Measurements from ENCODE around the gene PKDREJ. TPM values are rescaled to one million over a fixed set of nuclear protein-coding genes. Genes with fewer than 3 reads are reported as not detected.
"Not testable (repeated sequence)": the region's sequence is repeated elsewhere in the genome, so short reads cannot be mapped to it uniquely, and the experiment has no call there.

The PKDREJ gene
- total RNA-seq, 1 donor from 2014 or later = 0.11 TPM

- intact Hi-C loops (cut with DNase I) = no loop called here
- peak; percentile 9 for DNase-seq (ENCODE audit: low spot score)
These were observed 9.1 kb upstream of the PKDREJ start for GRCh38 chr22:46272196-46272595.

- intact Hi-C loops (cut with DNase I) = no loop called here
- DNase-seq (ENCODE audit: low spot score) = peak; percentile 10
These were observed 6.4 kb upstream of the PKDREJ start for GRCh38 chr22:46269564-46269963.

- intact Hi-C loops (cut with DNase I) = no loop called here
- DNase-seq (ENCODE audit: low spot score) = peak; percentile 96
These were observed 4.5 kb upstream of the PKDREJ start, which contains the start of gene TTC38 for GRCh38 chr22:46267431-46268279. TTC38 (plus strand) TSS chr22:46268008; CDS start chr22:46268040, 32 bp downstream.

- intact Hi-C loops (cut with DNase I); DNase-seq (ENCODE audit: low spot score): not testable (repeated sequence)
These were observed 2.5 kb upstream of the PKDREJ start for GRCh38 chr22:46265627-46266026.

GRCh38 chr22:46264520-46264919 lies 1.4 kb upstream of the PKDREJ start:
- intact Hi-C loops (cut with DNase I) = not testable (repeated sequence)
- DNase-seq (ENCODE audit: low spot score) = peak; percentile 26

- intact Hi-C loops (cut with DNase I) = no loop called here
These were observed 511 bp downstream of the PKDREJ start for GRCh38 chr22:46262449-46263215.

GRCh38 chr22:46260038-46260437 lies 3.1 kb downstream of the PKDREJ start:
- DNase-seq (ENCODE audit: low spot score) = no peak
- intact Hi-C loops (cut with DNase I) = no loop called here

More at GRCh38 chr22:46262449-46263215, 511 bp downstream of the PKDREJ start:
- peak; percentile 91 for DNase-seq (ENCODE audit: low spot score)

- no peak for DNase-seq (ENCODE audit: low spot score)
- intact Hi-C loops (cut with DNase I) = loop anchor here (10.0 kb wide), 1 partner anchor 135 kb away; no protein-coding TSS in a partner anchor
These were observed 3.8 kb downstream of the PKDREJ start for GRCh38 chr22:46259374-46259773.

- intact Hi-C loops (cut with DNase I) = loop anchor here (10.0 kb wide), 1 partner anchor 132 kb away; no protein-coding TSS in a partner anchor
- no peak for DNase-seq (ENCODE audit: low spot score)
These were observed 6.7 kb downstream of the PKDREJ start for GRCh38 chr22:46256358-46256958.

GRCh38 chr22:46251816-46252380 lies 11.2 kb downstream of the PKDREJ start:
- DNase-seq (ENCODE audit: low spot score) = no peak
- intact Hi-C loops (cut with DNase I) = loop anchor here (2.0 to 10.0 kb wide), 2 partner anchors 45 to 127 kb away; partner anchors contain the start of gene GTSE1

GRCh38 chr22:46251266-46251665 lies 11.9 kb downstream of the PKDREJ start:
- intact Hi-C loops (cut with DNase I) = loop anchor here (2.0 to 10.0 kb wide), 2 partner anchors 46 to 126 kb away; partner anchors contain the start of gene GTSE1
- no peak for DNase-seq (ENCODE audit: low spot score)

- DNase-seq (ENCODE audit: low spot score) = no peak
- intact Hi-C loops (cut with DNase I) = loop anchor here (2.0 to 10.0 kb wide), 2 partner anchors 46 to 126 kb away; partner anchors contain the start of gene GTSE1
These were observed 12.4 kb downstream of the PKDREJ start for GRCh38 chr22:46250783-46251125.

GRCh38 chr22:46250035-46250782 lies 12.9 kb downstream of the PKDREJ start, which contains the start of gene CDPF1:
CDPF1 (minus strand) TSS chr22:46250293; CDS start chr22:46248284, 2,009 bp downstream.
- peak; percentile 97 for DNase-seq (ENCODE audit: low spot score)
- intact Hi-C loops (cut with DNase I) = loop anchor here (2.0 to 10.0 kb wide), 2 partner anchors 47 to 125 kb away; partner anchors contain the start of gene GTSE1

GRCh38 chr22:46247443-46247975 lies 15.6 kb downstream of the PKDREJ start:
- DNase-seq (ENCODE audit: low spot score) = no peak
- intact Hi-C loops (cut with DNase I) = loop anchor here (5.0 kb wide), 2 partner anchors 100 to 250 kb away; no protein-coding TSS in a partner anchor

- DNase-seq (ENCODE audit: low spot score) = no peak
- intact Hi-C loops (cut with DNase I) = loop anchor here (5.0 kb wide), 2 partner anchors 99 to 249 kb away; no protein-coding TSS in a partner anchor
These were observed 17.0 kb downstream of the PKDREJ start for GRCh38 chr22:46246178-46246577.

GRCh38 chr22:46245511-46245910 lies 17.6 kb downstream of the PKDREJ start:
- intact Hi-C loops (cut with DNase I) = loop anchor here (5.0 kb wide), 2 partner anchors 98 to 248 kb away; no protein-coding TSS in a partner anchor
- DNase-seq (ENCODE audit: low spot score) = peak; percentile 91

GRCh38 chr22:46244771-46245170 lies 18.4 kb downstream of the PKDREJ start:
- intact Hi-C loops (cut with DNase I) = loop anchor here (5.0 kb wide), 2 partner anchors 97 to 247 kb away; no protein-coding TSS in a partner anchor
- no peak for DNase-seq (ENCODE audit: low spot score)

GRCh38 chr22:46242076-46242475 lies 21.1 kb downstream of the PKDREJ start:
- intact Hi-C loops (cut with DNase I) = no loop called here
- no peak for DNase-seq (ENCODE audit: low spot score)

Data from cardiac septum (tissue), 1 donor.